C4-2B (cell line): ENCODE measurements around the gene HMX1.

Experiments
- ZFX ChIP-seq: fragments of 450-650 bp; IDR thresholded peaks from 2 replicates; pipeline ENCODE4 v1.6.1; 2017
- TF ChIP-seq, protein P1 (sequence below): fragments of 450-650 bp; conservative IDR thresholded peaks from 2 replicates; pipeline ENCODE4 v1.5.1; 2017; ENCODE audit warnings: mild to moderate bottlenecking

GRCh38 chr4:8863686-8864682 lies 7.7 kb downstream of the HMX1 start:
- TF ChIP-seq, protein P1, sequence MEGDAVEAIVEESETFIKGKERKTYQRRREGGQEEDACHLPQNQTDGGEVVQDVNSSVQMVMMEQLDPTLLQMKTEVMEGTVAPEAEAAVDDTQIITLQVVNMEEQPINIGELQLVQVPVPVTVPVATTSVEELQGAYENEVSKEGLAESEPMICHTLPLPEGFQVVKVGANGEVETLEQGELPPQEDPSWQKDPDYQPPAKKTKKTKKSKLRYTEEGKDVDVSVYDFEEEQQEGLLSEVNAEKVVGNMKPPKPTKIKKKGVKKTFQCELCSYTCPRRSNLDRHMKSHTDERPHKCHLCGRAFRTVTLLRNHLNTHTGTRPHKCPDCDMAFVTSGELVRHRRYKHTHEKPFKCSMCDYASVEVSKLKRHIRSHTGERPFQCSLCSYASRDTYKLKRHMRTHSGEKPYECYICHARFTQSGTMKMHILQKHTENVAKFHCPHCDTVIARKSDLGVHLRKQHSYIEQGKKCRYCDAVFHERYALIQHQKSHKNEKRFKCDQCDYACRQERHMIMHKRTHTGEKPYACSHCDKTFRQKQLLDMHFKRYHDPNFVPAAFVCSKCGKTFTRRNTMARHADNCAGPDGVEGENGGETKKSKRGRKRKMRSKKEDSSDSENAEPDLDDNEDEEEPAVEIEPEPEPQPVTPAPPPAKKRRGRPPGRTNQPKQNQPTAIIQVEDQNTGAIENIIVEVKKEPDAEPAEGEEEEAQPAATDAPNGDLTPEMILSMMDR, result no peak
- TF ChIP-seq ZFX, result no peak
